ENCODE data around the gene PGA3.
A peak's percentile ranks its signal among the peaks of the same experiment; 100 is the strongest.
"Not testable (repeated sequence)": the region's sequence is repeated elsewhere in the genome, so short reads cannot be mapped to it uniquely, and the experiment has no call there.

PGA3 gene

GRCh38 chr11:61181489-61181888 is 21.8 kb upstream of the PGA3 start:
- no peak for FAIRE-seq

DNA sequence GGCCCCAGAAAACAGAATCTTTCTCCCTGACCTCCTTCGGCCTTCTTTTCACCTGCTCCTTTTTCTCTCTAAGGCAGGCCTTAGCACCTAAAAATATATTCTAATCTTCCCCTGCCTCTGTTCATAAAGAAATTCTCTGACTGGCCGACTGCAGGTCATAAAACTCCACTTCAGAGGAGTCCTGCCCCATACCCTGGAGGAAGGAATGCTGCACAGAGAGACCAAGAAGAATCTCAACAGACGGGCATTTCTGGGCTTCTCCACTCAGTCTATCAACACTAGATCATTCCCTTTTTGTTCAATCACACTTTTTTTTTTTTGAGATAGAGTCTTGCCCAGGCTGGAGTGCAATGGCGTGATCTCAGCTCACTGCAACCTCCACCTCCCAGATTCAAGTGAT is 19.7 kb upstream of the PGA3 start:
- DNase-seq (ENCODE audit: insufficient read length, low spot score) (no peak), FAIRE-seq (no peak)
- TF ChIP-seq POLR2A (IDR thresholded peaks at IDR 0.05; ENCODE audit: low read depth, low read length): no peak

More at GRCh38 chr11:61181489-61181888, 21.8 kb upstream of the PGA3 start:
- no peak for TF ChIP-seq POLR2A (IDR thresholded peaks at IDR 0.05; ENCODE audit: low read depth, low read length)
- DNase-seq (ENCODE audit: insufficient read length, low spot score): no peak

- no peak for FAIRE-seq
- TF ChIP-seq POLR2A (IDR thresholded peaks at IDR 0.05; ENCODE audit: low read depth, low read length): no peak
- no peak for DNase-seq (ENCODE audit: insufficient read length, low spot score)
Observed at GRCh38 chr11:61186504-61186903, 16.8 kb upstream of the PGA3 start.

- peak; percentile 67 for DNase-seq (ENCODE audit: insufficient read length, low spot score)
- no peak for FAIRE-seq
- no peak for TF ChIP-seq POLR2A (IDR thresholded peaks at IDR 0.05; ENCODE audit: low read depth, low read length)
Observed at GRCh38 chr11:61187505-61188130, 15.7 kb upstream of the PGA3 start.

GRCh38 chr11:61189933-61190332 is 13.4 kb upstream of the PGA3 start:
- DNase-seq (ENCODE audit: insufficient read length, low spot score) (no peak), FAIRE-seq (no peak)
- TF ChIP-seq POLR2A (IDR thresholded peaks at IDR 0.05; ENCODE audit: low read depth, low read length): no peak

GRCh38 chr11:61193596-61193995 is 9.7 kb upstream of the PGA3 start:
- TF ChIP-seq POLR2A (IDR thresholded peaks at IDR 0.05; ENCODE audit: low read depth, low read length): no peak
- DNase-seq (ENCODE audit: insufficient read length, low spot score) (no peak), FAIRE-seq (no peak)

GRCh38 chr11:61194169-61194671 is 9.1 kb upstream of the PGA3 start:
- FAIRE-seq (no peak), DNase-seq (ENCODE audit: insufficient read length, low spot score) (no peak)
- TF ChIP-seq POLR2A (IDR thresholded peaks at IDR 0.05; ENCODE audit: low read depth, low read length): no peak

- FAIRE-seq (no peak), DNase-seq (ENCODE audit: insufficient read length, low spot score) (no peak)
- TF ChIP-seq POLR2A (IDR thresholded peaks at IDR 0.05; ENCODE audit: low read depth, low read length): no peak
Observed at GRCh38 chr11:61194981-61195695, 8.2 kb upstream of the PGA3 start.

DNA sequence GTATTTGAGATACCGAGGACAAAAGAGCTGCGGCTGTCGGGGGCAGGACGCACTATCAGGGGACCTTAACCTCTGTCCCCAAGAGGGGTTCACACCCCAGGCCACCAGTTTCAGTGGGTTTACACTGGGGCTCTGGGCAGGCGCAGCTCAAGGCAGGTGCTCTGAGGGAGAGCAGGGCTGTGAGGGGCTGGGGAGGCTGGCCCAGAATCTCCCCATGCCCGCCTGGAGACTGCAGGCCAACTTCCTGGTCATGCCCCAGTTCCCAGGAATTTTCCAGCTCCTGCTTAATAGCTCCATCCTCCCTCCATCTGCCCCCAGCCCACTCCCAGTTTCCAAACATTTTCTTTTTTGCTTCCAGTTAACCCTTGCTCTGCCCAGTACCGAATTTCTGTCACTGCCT is 7.6 kb upstream of the PGA3 start:
- FAIRE-seq: no peak
- no peak for TF ChIP-seq POLR2A (IDR thresholded peaks at IDR 0.05; ENCODE audit: low read depth, low read length)

DNA sequence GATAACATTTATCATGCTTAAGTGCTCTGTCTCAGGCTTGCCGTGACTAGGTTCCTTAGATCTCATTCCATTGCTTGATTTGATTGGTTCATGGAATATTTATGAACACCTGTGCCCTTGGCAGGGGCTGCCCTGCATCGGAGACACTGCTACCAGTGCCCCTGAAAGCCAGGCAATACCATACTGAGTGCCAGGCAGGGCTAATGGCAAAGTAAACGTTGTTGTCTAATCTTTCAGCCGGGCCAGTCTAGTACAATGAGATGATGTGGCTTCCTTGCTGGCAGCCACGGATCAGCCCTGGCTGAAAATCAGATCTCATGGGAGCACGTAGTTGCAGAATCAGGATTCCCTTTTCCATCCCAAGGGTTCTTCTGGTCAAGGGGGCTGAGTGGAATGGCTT is 5.0 kb upstream of the PGA3 start:
- no peak for FAIRE-seq
- TF ChIP-seq POLR2A (IDR thresholded peaks at IDR 0.05; ENCODE audit: low read depth, low read length): no peak
- no peak for DNase-seq (ENCODE audit: insufficient read length, low spot score)

More for the DNA sequence above, 7.6 kb upstream of the PGA3 start:
- no peak for DNase-seq (ENCODE audit: insufficient read length, low spot score)

DNA sequence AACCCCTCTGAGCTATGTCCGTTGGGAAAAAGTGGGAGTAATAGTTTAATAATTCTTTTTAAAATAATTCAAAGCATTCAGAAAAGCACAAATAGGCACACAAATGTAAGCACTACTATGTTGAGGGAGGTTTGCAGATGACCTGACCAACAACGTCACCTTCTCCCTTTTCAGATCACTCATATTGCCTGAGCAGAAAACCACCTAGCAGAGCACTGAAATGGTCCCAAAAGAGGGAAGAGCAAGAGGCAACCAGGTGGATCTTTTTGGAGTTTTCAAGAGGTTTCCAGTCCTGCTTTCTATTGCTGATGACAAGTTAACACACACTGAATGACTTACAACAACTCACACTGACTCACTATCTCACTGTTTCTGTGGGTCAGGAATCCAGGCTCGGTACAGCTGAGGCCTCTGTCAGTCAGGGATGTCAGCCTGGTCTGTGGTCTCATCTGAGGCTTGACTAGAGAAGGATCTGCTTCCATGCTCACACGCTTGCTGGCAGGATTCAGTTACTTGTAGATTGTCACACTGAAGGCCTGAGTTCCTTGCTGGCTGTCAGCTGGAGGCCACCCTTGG is 4.3 kb upstream of the PGA3 start:
- no peak for DNase-seq (ENCODE audit: insufficient read length, low spot score)
- no peak for TF ChIP-seq POLR2A (IDR thresholded peaks at IDR 0.05; ENCODE audit: low read depth, low read length)
- no peak for FAIRE-seq

DNA sequence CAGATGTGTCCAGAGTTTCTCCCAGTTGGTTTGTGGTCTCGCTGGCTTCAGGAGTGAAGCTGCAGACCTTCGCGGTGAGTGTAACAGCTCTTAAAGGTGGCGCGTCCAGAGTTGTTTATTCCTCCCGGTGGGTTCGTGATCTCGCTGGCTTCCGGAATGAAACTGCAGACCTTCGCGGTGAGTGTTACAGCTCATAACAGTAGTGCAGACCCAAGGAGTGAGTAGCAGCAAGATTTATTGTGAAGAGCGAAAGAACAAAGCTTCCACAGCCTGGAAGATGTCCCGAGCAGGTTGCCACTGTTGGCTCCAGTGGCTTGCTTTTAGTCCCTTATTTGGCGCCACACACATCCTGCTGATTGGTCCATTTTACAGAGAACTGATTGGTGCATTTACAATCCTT is 1.8 kb upstream of the PGA3 start:
- no peak for TF ChIP-seq POLR2A (IDR thresholded peaks at IDR 0.05; ENCODE audit: low read depth, low read length)
- DNase-seq (ENCODE audit: insufficient read length, low spot score) (no peak), FAIRE-seq (no peak)

DNA sequence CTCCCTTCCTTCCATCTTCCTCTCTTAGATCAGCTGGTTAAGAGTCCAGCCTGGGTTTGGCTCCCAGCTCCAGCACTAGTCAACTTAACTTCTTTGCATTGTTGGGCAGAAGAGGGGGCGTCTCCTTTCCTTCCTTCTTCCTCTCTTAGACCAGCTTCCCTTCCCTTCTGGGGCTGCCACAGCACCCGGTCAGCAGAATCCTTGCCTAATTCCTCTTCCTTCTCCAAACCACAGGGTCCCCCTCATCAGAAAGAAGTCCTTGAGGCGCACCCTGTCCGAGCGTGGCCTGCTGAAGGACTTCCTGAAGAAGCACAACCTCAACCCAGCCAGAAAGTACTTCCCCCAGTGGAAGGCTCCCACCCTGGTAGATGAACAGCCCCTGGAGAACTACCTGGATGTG is 558 bp downstream of the PGA3 start:
- not testable (repeated sequence) for DNase-seq (ENCODE audit: insufficient read length, low spot score); FAIRE-seq

GRCh38 chr11:61204502-61205059 is 1.3 kb downstream of the PGA3 start:
- not testable (repeated sequence) for DNase-seq (ENCODE audit: insufficient read length, low spot score); FAIRE-seq

DNA sequence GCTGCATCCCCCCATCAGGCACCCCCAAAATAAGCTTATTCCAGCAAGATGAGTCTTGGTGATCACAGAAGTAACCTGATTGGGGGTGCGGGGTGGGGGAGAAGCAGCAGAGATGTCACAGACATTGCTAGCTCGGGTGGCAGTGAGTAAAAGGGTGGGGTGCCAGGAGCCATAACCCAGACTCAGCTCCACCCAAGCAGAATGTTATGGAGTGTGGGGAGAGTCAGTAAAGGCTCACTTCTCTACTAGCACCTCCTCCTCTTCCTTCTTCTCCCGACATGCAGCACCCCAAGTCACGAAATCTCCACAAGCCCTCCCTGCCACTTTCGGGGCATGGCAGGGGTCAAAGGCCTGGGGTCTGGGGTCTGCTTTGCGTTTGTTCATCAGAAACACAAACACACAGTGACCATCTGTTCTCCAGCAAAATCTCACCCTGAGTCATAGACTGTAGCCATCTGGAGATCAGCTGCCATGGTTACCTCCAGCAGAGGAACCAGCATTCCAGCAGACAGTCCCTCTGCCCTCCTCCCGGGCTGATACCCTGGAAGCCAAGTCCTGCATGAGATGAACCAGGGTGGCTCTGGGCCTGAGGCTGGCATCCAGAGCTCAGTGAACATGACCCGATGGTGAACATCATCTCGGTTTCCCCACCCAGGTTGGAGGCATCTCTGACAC is 4.5 kb downstream of the PGA3 start:
- not testable (repeated sequence) for FAIRE-seq; DNase-seq (ENCODE audit: insufficient read length, low spot score)

DNA sequence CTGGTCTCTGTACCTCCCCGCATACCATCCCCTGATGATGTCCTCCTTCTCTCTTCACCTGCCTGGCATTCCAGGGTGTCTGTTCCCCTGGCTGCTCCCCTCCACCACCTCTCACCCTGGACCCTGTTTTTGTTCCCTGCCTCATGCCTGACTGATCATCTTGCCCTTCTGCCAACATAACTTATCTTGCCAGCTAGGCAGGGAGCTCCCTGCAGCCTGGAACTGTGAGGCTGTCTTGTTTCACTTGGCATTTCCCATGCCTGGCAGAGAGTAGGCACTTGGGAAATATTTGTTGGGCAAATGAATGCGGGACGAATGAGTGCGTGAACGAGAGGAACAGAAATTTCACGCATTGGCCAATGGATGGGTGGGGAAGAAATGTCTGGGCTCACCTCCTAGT is 7.3 kb downstream of the PGA3 start:
- not testable (repeated sequence) for FAIRE-seq; DNase-seq (ENCODE audit: insufficient read length, low spot score)

DNA sequence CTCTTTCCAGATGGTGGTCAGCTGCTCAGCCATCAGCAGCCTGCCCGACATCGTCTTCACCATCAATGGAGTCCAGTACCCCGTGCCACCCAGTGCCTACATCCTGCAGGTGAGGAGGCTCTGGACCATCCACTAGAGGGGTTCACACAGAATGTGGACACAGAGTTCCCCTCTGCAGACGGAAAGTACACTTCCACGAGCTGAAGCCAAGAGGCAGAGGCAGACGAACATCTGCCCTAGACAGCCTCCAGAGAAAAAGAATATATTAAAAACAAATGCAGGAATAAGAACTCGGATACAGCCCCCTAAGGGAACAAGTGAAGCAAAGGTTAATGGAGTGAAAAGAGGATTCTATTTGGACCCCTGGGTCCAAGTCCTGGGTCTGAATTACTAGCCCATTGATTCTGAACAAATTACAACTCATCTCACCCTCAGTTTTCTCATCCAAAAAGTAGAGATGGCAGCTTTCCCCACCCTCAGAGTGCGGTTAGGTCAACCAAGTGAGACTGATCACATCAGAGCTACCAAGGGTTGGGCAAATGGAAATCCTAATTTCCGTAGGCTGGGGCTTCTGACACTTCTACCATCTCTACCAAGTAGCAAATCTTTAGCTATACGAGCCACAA is 8.1 kb downstream of the PGA3 start:
- not testable (repeated sequence) for FAIRE-seq

DNA sequence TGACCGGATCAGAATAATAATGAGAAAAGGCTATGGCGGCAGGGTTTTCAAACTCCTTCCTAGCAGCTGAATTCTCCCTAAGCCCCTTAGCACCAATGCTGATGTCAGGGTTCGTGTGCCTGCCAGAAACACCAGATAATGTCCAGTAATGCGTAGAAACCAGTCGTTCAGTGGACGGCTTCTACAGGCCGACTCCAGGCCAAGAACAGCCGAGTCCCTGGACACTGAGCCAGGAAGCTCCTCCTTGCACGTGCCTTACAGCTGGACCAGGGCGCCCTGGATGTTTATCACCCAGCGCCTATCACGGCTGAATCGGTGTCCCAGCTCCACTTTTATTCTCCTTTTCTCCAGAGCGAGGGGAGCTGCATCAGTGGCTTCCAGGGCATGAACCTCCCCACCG is 8.9 kb downstream of the PGA3 start:
- not testable (repeated sequence) for FAIRE-seq; DNase-seq (ENCODE audit: insufficient read length, low spot score)

More for the DNA sequence above, 8.1 kb downstream of the PGA3 start:
- DNase-seq (ENCODE audit: insufficient read length, low spot score): not testable (repeated sequence)

Data from H54 (cell line).